ENCODE measurements around the gene ASCL2.

Gene ASCL2

GRCh38 chr11:2270322-2271076 lies at the start of gene ASCL2:
Gene ASCL2, minus strand, starts transcription at chr11:2270588. Its CDS starts 256 bp downstream, at chr11:2270332.
- DNase-seq (ENCODE audit: low read depth in 2 of 2) = no peak

GRCh38 chr11:2319791-2320472 lies 49.5 kb upstream of the ASCL2 start:
- no peak for DNase-seq (ENCODE audit: low read depth in 2 of 2)

- no peak for DNase-seq (ENCODE audit: low read depth in 2 of 2)
Measured at GRCh38 chr11:2318707-2319106, 48.3 kb upstream of the ASCL2 start.

DNA sequence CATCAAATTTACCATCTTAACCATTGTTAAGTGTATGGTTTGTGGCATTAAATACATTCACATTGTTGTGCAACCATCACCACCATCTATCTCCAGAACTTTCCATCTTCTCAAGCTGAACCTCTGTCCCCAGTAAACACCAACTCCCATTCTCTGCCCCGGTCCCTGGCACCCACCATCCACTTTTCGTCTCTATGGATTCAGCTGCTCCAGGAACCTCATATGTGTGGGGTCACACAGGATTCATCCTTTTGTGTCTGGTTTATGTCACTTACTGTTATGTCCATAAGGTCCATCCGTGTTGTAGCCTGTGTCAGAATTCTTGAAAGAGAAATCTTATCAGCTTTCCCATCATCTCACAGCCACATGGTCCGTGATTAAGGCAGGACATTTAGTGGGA lies 47.7 kb upstream of the ASCL2 start:
- DNase-seq (ENCODE audit: low read depth in 2 of 2) = no peak

DNA sequence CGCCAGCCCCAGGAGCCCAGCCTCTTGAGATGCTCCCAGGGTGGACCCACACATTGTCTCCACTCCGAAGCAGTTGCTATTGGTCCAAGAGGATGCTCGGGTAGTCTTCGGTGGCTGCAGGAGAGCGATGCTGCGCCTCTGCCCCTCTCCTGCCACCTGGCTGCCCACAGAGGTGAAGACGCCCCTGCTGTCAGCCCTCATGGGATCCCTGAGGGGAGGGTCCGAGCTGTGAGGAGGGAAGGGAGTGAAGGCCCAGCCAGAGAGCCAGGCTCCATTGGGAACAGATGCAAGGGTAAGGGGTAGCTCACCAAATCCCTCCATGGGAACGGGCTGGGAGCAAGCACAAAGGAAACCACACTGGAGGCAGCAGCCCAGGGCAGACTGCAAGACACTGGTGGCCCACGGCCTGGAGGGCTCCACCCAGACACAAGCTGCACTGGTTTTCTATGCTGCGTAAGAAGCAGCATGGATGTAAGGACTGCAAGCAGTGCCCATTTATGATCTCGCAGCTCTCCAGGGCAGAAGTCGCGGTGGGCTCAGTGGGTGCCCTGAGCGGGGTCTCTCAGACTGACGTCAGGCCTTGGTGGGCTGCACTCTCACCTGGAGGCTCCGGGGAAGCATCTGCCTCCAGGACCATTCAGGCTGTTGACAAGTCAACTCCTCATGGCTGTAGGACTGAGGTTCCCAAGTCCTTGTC lies 47.1 kb upstream of the ASCL2 start:
- DNase-seq (ENCODE audit: low read depth in 2 of 2) = no peak

DNA sequence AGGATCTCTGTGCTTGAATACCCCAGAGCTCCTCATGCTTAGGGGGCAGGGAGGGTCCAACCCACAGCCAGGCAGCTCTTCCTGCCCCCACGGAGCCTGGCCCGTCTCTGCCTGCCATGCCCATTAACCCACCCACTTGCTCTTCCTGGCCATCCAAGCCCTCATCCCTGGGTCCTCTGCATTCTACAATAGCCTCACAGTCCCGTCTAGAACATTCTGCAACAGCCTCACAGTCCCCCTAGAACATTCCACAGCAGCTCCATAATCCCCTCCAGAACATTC lies 46.5 kb upstream of the ASCL2 start:
- no peak for DNase-seq (ENCODE audit: low read depth in 2 of 2)

DNA sequence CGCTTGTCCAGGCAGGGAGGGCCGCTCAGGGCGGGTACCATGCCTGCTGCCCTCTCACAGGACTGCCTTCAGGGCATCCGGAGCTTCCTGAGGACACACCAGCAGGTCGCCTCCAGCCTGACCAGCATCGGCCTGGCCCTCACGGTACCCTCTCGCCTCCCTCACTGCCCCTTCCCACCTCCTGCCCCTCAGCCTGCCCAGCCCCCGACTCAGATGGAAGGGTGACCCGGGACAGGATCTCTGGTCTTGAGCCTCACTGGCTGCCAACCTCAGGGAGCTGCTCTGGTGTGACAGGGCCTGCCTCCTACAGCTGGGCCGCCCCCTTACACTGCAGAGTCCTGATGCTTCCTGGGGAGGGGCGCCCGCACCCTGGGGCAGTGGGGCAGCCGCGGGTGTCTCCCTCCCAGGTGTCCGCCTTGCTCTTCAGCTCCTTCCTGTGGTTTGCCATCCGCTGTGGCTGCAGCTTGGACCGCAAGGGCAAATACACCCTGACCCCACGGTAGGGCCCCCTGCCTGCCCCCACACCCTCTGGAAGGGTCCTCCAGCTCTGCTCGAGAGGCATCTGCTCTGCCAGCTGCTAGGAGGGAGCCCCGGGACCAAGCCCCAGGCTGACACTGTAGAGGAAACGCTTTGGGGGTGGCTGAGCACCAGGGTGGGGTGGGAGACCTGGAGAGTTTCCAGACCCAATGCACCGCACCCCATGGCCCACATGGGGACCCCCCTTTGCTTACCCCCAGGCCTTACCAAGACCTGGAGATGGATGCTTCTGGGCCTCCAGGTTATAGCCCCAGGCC lies 46.0 kb upstream of the ASCL2 start:
- no peak for DNase-seq (ENCODE audit: low read depth in 2 of 2)

- no peak for DNase-seq (ENCODE audit: low read depth in 2 of 2)
Measured at GRCh38 chr11:2315395-2316168, 45.2 kb upstream of the ASCL2 start.

DNA sequence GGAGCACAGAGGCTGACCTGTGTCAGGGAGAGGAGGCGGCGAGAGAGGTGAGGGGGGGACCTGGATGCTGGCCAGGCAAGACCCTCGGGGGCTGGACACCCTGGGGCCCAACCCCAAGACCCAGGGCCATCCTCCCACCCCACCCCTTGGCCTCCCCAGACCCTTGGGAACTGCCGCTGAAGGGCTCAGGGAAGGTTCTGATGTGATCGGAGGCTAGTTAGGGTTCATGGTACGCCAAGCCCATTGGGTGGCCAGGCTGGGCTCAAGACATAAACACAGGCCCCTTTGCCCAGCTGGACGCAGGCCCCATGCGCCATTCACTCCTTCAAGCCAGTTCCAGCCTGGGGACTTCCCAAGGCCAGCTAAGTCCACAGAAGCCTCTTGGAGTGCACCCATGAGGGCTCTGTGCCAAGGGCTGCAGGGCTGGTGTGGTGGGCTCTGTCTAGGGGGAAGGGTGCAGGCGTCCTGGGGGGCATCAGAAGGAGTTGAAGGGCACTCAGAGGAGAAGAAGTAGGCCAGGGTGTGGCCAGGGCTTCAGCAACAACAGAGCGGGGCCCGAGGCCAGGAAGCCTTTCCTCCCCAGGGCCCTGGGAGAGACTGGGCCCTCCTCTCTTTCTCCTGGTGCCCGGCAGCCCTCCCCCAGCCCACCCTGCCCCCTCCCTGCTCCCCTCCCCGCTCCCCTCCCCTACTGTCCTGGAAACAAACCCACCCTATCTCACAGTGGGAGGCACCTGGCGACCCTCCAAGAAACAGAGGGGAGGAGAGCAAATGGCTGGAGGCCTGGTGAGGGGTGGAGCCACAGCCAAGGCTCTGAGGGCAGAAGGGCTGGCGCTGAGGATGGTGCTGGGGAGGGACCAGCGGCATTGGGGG lies 44.4 kb upstream of the ASCL2 start:
- no peak for DNase-seq (ENCODE audit: low read depth in 2 of 2)

DNA sequence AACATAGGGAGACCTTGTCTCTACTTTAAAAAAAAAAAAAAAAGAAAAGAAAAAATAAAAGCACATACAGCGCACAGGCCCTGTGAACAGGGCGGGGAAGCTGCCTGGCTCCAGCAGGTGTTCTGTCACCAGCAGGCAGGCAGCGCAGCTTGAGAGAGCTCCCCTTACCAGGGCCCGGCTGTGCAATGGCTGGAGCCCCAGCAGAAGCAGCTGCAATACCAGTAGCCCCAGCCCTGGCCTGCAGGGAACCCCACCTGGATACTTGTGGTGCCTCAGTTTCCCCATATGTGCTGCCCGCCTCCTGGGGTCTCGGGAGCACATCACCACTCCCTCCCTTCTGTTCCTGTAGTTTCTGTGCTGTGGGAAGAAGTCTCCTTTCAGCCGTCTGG lies 43.7 kb upstream of the ASCL2 start:
- no peak for DNase-seq (ENCODE audit: low read depth in 2 of 2)

DNA sequence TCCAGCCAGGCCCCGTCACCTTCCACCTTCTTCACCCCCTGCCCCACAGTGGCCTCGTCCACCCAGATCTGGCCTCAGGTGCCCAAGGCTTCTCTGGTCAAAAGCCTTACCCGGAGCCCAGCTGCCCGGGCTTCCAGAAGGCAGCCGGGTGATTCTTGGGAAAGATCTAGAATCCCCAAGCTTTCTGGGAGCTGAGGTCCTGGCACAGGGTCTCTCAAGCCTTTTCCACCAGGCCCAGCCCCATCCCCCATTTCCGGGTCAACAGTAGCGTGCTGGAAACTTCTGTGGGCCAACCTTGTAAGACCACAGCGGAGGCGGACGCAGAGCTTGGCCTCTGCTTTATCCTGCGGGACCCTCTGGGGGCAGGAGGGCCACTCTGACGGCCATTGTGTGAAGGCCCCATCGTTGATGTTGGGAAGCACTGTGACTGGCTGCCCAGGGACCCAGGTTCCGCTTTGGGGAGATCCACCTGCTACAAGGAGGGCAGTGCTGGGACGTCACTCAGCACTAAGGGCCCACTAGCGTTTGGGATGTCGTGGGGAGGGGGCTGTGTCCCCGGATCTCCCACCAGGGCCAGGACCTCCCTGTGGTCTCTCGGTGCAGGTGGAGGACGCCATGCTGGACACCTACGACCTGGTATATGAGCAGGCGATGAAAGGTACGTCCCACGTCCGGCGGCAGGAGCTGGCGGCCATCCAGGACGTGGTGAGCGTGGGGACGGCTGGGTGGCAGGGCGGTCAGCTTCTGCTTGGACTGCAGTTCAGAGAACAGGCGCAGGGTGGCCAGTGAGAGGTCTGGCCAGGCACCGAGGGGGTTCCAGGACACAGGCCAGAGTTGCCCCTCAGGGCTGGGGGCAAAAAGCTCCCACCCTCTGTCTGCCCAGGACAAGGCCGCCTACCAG lies 42.9 kb upstream of the ASCL2 start:
- no peak for DNase-seq (ENCODE audit: low read depth in 2 of 2)

DNA sequence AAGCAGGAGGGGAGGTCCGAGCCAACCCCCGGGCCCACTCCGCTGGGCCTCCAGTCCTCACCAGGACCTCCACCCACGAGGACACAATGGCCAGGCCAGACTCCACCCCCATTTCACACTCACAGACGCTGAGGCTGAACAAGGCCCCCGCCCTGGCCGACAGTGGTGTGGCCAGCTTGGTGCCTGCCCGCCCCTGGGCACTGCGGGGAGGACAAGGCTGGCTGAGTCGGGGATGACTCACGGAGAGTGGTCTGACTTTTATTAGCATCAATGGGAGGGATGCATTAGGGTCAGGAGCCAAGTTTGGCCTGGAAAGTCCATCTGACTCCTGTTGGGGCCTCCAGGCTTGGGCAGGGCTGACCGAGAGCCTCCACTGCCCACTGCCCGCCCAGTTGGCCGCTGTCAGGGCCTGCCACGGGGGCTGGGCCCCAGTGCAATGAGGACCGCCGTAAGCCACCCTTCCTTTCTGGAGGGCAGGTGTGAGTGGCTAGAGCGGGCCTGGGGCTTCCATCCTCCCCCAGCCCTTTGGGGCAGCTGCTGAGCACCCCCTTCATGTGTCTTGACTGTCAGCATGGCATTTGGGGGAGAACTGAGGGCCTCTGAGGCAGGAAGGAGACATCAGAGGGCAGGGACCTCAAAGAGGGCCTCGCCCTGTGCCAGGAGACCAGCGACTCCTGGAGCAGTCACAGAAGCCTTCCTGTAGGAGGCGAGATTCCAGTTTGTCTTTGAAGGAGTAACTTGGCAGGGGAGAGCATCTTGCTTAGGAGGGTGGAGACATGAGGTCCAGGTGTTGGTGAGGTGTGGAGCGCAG lies 42.0 kb upstream of the ASCL2 start:
- DNase-seq (ENCODE audit: low read depth in 2 of 2) = no peak

DNA sequence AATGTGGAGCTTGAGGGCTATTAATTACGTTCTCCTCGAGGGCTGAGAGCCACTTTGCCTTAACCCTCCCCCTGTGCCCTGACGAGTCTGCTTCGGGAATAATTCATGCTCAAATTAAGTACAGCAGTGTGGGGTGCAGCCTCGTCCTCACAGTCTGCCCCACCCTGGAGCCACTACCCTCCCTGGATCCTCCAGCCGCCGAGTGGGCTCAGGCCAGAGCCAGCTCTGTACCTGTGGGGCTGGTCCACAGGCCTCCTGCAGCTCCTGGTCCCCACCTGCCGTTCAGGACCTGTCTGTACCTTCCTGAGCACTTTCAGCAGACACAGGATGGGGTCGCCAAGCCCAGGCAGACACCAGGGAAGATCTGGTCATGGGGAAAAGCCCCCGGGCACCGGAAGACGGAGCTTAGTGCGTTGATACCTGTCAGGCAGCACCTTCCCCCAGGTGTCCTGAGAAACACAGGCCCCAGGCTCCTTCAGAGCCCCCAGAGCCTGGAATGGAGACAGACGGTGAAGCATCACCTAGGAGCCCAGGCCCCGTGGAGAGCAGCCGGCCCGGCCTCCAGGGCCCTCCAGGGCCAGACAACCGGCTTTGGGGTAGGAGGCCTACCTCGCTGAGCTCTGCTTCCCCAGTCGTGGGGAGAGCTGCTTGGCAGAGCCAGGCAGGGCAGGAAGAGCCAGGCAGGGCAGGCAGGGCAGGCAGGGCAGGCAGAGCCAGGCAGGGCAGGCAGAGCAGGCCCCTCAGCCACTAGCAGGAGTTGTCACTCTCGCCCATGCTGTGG lies 41.2 kb upstream of the ASCL2 start:
- no peak for DNase-seq (ENCODE audit: low read depth in 2 of 2)

DNA sequence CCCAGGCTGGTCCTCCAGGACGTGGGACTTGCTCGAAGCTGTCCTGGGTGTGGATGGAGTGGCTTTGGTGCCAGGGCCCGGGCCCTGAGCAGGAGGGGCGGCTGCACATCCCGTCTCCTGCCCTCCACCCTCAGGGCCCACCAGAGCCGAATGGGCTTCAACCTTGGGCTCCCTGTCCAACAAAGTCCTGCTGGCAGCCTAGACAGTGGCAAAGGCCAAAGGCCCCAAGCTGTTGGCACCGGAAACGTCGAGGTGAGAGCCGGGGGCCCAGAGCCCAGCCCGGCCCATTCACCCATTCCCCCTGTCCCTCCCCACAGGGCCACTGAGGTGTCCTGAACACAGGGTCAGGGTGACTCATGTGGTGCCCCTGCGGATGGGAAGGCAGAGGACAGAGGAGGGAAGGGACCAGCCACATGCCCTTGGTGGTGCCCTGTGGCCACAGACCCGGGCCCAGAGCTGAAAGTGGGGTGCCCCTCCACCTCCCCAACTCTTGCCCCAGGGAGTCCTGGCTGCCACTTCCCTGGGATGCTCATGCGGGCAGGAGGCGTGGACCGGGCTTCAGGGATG lies 40.5 kb upstream of the ASCL2 start:
- DNase-seq (ENCODE audit: low read depth in 2 of 2) = no peak

GRCh38 chr11:2310073-2310785 lies 39.8 kb upstream of the ASCL2 start:
- DNase-seq (ENCODE audit: low read depth in 2 of 2) = no peak

GRCh38 chr11:2309251-2310072 lies 39.1 kb upstream of the ASCL2 start:
- no peak for DNase-seq (ENCODE audit: low read depth in 2 of 2)

Measured in stimulated activated CD8-positive, alpha-beta memory T cell treated with anti-CD3 and anti-CD28 coated beads, Interleukin-15, amount 100 ng/mL, for 48 hours (primary cell).